DOHH2 (cell line): Measurements from ENCODE around the gene BIRC3.

Experiments used
- H3F3A ChIP-seq: fragments of 200-600 bp; sonication (generic), shearing (Covaris generic); 2 replicates; pipeline ENCODE4 v1.6.0; 2016; ENCODE audit warnings: antibody characterized with exemption, mild to moderate bottlenecking; ENCODE audit not compliant: control insufficient read depth, insufficient read depth
- H3K27ac ChIP-seq: fragments of 200-600 bp; sonication (generic); 2 replicates; pipeline ENCODE4 v1.5.1; 2014; ENCODE audit warnings: low read depth, mild to moderate bottlenecking, low read length, moderate library complexity
- H3K27me3 ChIP-seq: fragments of 200-600 bp; sonication (generic); 2 replicates; pipeline ENCODE4 v1.6.1; 2014; ENCODE audit warnings: mild to moderate bottlenecking, low read length, mixed read lengths; ENCODE audit not compliant: control insufficient read depth
- H3K36me3 ChIP-seq: fragments of 200-600 bp; sonication (generic); 2 replicates; pipeline ENCODE4 v1.6.1; 2014; ENCODE audit warnings: mild to moderate bottlenecking, low read length, moderate library complexity, mixed read lengths; ENCODE audit not compliant: control insufficient read depth
- H3K4me1 ChIP-seq: fragments of 200-600 bp; sonication (generic); 2 replicates; pipeline ENCODE4 v1.6.1; 2014; ENCODE audit warnings: mild to moderate bottlenecking, low read length, mixed read lengths; ENCODE audit not compliant: control insufficient read depth
- H3K4me2 ChIP-seq: fragments of 200-600 bp; sonication (generic); 2 replicates; pipeline ENCODE4 v1.6.0; 2014; ENCODE audit warnings: mild to moderate bottlenecking, low read length, moderate library complexity
- H3K4me3 ChIP-seq: fragments of 200-600 bp; sonication (generic); 2 replicates; pipeline ENCODE4 v1.5.1; 2014; ENCODE audit warnings: mild to moderate bottlenecking, low read length, mixed read lengths
- H3K79me2 ChIP-seq: fragments of 200-600 bp; sonication (generic); 2 replicates; pipeline ENCODE4 v1.6.1; 2014; ENCODE audit warnings: mild to moderate bottlenecking, low read length, mixed read lengths; ENCODE audit not compliant: control insufficient read depth
- H3K9me2 ChIP-seq: fragments of 200-600 bp; sonication (generic); replicated peaks from 2 replicates; pipeline ENCODE4 v1.6.1; 2014; ENCODE audit warnings: mild to moderate bottlenecking, low read length, mixed read lengths; ENCODE audit not compliant: control insufficient read depth
- H3K9me3 ChIP-seq: fragments of 200-600 bp; sonication (generic); 2 replicates; pipeline ENCODE4 v1.6.1; 2014; ENCODE audit warnings: antibody characterized with exemption, low read length, mixed read lengths; ENCODE audit not compliant: control insufficient read depth, insufficient read depth
- H4K20me1 ChIP-seq: fragments of 200-600 bp; sonication (generic); 2 replicates; pipeline ENCODE4 v1.6.0; 2014; ENCODE audit warnings: low read depth, mild to moderate bottlenecking, antibody characterized with exemption, low read length, moderate library complexity; ENCODE audit not compliant: control insufficient read depth, insufficient read depth
- EZH2phosphoT487 ChIP-seq: fragments of 200-600 bp; sonication (generic); IDR thresholded peaks from 2 replicates; pipeline ENCODE4 v1.6.1; 2017; ENCODE audit warnings: borderline replicate concordance, mild to moderate bottlenecking, antibody characterized with exemption, low read length, moderate library complexity, mixed read lengths
- TF ChIP-seq, protein P1 (sequence below): fragments of 200-600 bp; sonication (generic); IDR thresholded peaks from one replicate; pipeline ENCODE4 v1.5.1; 2014; ENCODE audit warnings: antibody characterized with exemption, mild to moderate bottlenecking, low read depth, low read length; ENCODE audit not compliant: poor library complexity, severe bottlenecking

Gene BIRC3

DNA sequence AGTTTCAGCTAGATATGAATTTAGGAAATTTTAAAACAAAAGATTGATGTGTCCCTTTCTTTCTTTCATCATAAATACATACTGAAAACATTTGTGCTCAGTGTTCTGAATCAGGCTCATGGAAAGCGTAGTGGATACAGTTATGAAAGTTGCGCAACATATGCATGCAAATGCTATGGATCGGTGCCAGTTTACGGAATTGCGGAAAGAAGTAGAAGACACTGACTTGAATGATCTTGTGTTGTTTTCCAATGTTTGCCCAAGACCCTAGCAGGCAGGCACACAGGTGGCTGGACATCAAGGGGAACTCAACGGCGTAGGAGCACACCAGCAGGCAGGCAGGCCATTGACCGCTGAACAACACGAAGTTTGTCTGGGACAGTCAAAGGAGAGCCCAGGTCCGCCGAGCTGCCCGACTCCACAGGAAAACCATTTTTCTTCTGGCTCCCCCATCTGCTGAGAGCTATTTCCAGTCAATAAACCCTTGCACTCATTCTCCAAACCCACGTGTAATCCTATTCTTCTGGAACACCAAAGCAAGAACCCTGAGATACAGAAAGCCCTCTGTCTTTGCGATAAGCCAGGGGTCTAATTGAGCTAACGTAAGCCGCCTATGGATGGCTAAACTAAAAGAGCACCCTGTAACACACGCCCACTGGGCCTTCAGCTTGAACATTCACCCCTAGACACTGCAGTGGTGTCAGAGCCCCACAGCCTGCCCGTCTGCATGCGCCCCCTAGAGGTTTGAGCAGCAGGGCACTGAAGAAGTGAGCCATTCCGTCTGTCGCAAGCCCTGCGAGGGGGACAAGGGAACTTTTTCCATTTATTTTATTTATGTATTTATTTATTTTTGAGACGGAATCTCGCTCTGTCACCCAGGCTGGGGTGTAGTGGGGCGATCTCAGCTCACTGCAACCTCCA, 7.4 kb upstream of the BIRC3 start:
- Histone ChIP-seq H3K9me3 (no peaks in the 10 kb centered on the region), H3K27me3 (no peaks in the 10 kb centered on the region), H4K20me1 (no peaks in the 10 kb centered on the region), H3K9me2 (no peaks in the 10 kb centered on the region), H3K4me1 (peaks cover 46% of the 10 kb centered on the region), H3F3A (0 out of 2 replicates have a peak, but pooled peaks cover under 1% of the 10 kb centered on the region), H3K36me3 (no peaks in the 10 kb centered on the region), H3K4me3 (no peak overlapping the region), H3K27ac (no peak overlapping the region), H3K79me2 (no peaks in the 10 kb centered on the region), H3K4me2 (no peak overlapping the region)
- no peak for TF ChIP-seq EZH2phosphoT487
- TF ChIP-seq, protein P1, sequence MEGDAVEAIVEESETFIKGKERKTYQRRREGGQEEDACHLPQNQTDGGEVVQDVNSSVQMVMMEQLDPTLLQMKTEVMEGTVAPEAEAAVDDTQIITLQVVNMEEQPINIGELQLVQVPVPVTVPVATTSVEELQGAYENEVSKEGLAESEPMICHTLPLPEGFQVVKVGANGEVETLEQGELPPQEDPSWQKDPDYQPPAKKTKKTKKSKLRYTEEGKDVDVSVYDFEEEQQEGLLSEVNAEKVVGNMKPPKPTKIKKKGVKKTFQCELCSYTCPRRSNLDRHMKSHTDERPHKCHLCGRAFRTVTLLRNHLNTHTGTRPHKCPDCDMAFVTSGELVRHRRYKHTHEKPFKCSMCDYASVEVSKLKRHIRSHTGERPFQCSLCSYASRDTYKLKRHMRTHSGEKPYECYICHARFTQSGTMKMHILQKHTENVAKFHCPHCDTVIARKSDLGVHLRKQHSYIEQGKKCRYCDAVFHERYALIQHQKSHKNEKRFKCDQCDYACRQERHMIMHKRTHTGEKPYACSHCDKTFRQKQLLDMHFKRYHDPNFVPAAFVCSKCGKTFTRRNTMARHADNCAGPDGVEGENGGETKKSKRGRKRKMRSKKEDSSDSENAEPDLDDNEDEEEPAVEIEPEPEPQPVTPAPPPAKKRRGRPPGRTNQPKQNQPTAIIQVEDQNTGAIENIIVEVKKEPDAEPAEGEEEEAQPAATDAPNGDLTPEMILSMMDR: peak; percentile 53

GRCh38 chr11:102312667-102313066, 4.6 kb upstream of the BIRC3 start:
- no peak overlapping the region for H3K27ac ChIP-seq

GRCh38 chr11:102313238-102313940, 3.9 kb upstream of the BIRC3 start:
- H4K20me1 ChIP-seq: no peaks in the 10 kb centered on the region
- H3K9me3 ChIP-seq: no peaks in the 10 kb centered on the region
- no peak overlapping the region for H3K27ac ChIP-seq
- peak overlapping the region; percentile 5; the same call in 1 of the 2 replicates for H3K4me3 ChIP-seq
- no peaks in the 10 kb centered on the region for H3K27me3 ChIP-seq
- peaks cover 4% of the 10 kb centered on the region for H3K79me2 ChIP-seq
- no peaks in the 10 kb centered on the region for H3K9me2 ChIP-seq
- peak overlapping the region; percentile 27 for H3K4me2 ChIP-seq
- H3K4me1 ChIP-seq: peaks cover 56% of the 10 kb centered on the region
- TF ChIP-seq EZH2phosphoT487: no peak
- TF ChIP-seq, protein P1: no peak
- peaks cover 14% of the 10 kb centered on the region for H3F3A ChIP-seq
- no peaks in the 10 kb centered on the region for H3K36me3 ChIP-seq

More at GRCh38 chr11:102312667-102313066, 4.6 kb upstream of the BIRC3 start:
- TF ChIP-seq, protein P1: no peak
- no peak for TF ChIP-seq EZH2phosphoT487
- peak overlapping the region; percentile 27; the same call in 1 of the 2 replicates for H3K4me2 ChIP-seq
- H3K9me2 ChIP-seq: no peaks in the 10 kb centered on the region
- H3K4me1 ChIP-seq: peaks cover 49% of the 10 kb centered on the region
- no peaks in the 10 kb centered on the region for H3K36me3 ChIP-seq
- no peaks in the 10 kb centered on the region for H3K27me3 ChIP-seq
- peaks cover 14% of the 10 kb centered on the region for H3F3A ChIP-seq
- no peak overlapping the region for H3K4me3 ChIP-seq
- no peaks in the 10 kb centered on the region for H3K79me2 ChIP-seq
- no peaks in the 10 kb centered on the region for H3K9me3 ChIP-seq
- no peaks in the 10 kb centered on the region for H4K20me1 ChIP-seq
